H1 (cell line): ENCODE results near the gene IQCM.

Experiments used
- CHD1 ChIP-seq: IDR thresholded peaks from 2 replicates; pipeline ENCODE4 v1.6.1; 2012; ENCODE audit warnings: low read depth, low read length, improper control_type of control experiment
- CREB1 ChIP-seq: IDR thresholded peaks from 2 replicates; pipeline ENCODE4 v1.6.1; 2012; ENCODE audit warnings: inconsistent platforms
- CTCF ChIP-seq, 3 experiments: IDR thresholded peaks; 1 replicate in 2 of 3; 2 replicates in 1 of 3; pipeline versions ENCODE4 v1.5.1 to v1.6.1; 2011; ENCODE audit warnings: low read length in 3 of 3, mild to moderate bottlenecking in 3 of 3, inconsistent platforms in 2 of 3, low read depth in 1 of 3, moderate library complexity in 1 of 3; ENCODE audit not compliant: insufficient read depth in 1 of 3; ENCODE audit errors: control extremely low read depth in 1 of 3
- EZH2 ChIP-seq: fragments of 200-600 bp; sonication (generic); IDR thresholded peaks from 2 replicates; pipeline ENCODE4 v1.7.1; 2012; ENCODE audit warnings: low read depth, mild to moderate bottlenecking, moderate library complexity, low read length, inconsistent platforms; ENCODE audit not compliant: severe bottlenecking
- POLR2A ChIP-seq, 2 experiments: IDR thresholded peaks; 1 replicate in 1 of 2; 2 replicates in 1 of 2; pipeline ENCODE4 v1.6.1; 2011; ENCODE audit warnings: low read depth in 2 of 2, low read length in 2 of 2, mild to moderate bottlenecking in 2 of 2; ENCODE audit errors: control extremely low read depth in 1 of 2
- POLR2AphosphoS5 ChIP-seq: IDR thresholded peaks from 2 replicates; pipeline ENCODE4 v1.6.1; 2011; ENCODE audit warnings: low read depth, low read length
- RAD21 ChIP-seq, 2 experiments: IDR thresholded peaks in 1 of 2; conservative IDR thresholded peaks in 1 of 2; 2 replicates each; pipeline ENCODE4 v1.6.1; 2011; ENCODE audit warnings: low read depth in 2 of 2, low read length in 2 of 2, improper control_type of control experiment in 1 of 2, inconsistent platforms in 1 of 2, mild to moderate bottlenecking in 1 of 2, moderate library complexity in 1 of 2
- RFX5 ChIP-seq: IDR thresholded peaks from 2 replicates; pipeline ENCODE4 v1.6.1; 2011; ENCODE audit warnings: low read depth, low read length, improper control_type of control experiment, borderline replicate concordance
- RNF2 ChIP-seq: fragments of 200-900, 300-1000 bp; sonication (generic); IDR thresholded peaks from 2 replicates; pipeline ENCODE4 v1.7.1; 2016; ENCODE audit warnings: borderline replicate concordance, low read depth, mild to moderate bottlenecking, antibody characterized with exemption, low read length; ENCODE audit not compliant: poor library complexity, severe bottlenecking; ENCODE audit errors: missing control alignments
- SAP30 ChIP-seq: fragments of 300-600 bp; sonication (generic); IDR thresholded peaks from 2 replicates; pipeline ENCODE4 v1.7.1; 2012; ENCODE audit warnings: low read length, moderate library complexity, mild to moderate bottlenecking, inconsistent platforms; ENCODE audit not compliant: insufficient read depth, insufficient replicate concordance
- SP1 ChIP-seq: IDR thresholded peaks from 2 replicates; pipeline ENCODE4 v1.6.1; 2011; ENCODE audit warnings: low read depth, low read length
- SUZ12 ChIP-seq: fragments of 200-600 bp; sonication (generic); IDR thresholded peaks from 2 replicates; pipeline ENCODE4 v1.6.1; 2012; ENCODE audit warnings: mild to moderate bottlenecking, inconsistent platforms, low read length, moderate library complexity, mixed read lengths
- TAF1 ChIP-seq: IDR thresholded peaks from 2 replicates; pipeline ENCODE4 v1.6.1; 2011; ENCODE audit warnings: mild to moderate bottlenecking, low read depth, low read length
- TEAD4 ChIP-seq: IDR thresholded peaks from 2 replicates; pipeline ENCODE4 v1.6.1; 2012; ENCODE audit warnings: low read depth, low read length, inconsistent platforms, mixed read lengths

GRCh38 chr4:149747646-149748045 lies 68.0 kb downstream of the IQCM start:
- no peak for TF ChIP-seq POLR2A (IDR thresholded peaks at IDR 0.05; ENCODE audit: control extremely low read depth in 1 of 2, low read depth in 2 of 2, low read length in 2 of 2)
- TF ChIP-seq RFX5, result no peak
- no peak for TF ChIP-seq TEAD4
- no peak for TF ChIP-seq TAF1
- no peak for TF ChIP-seq CTCF (IDR thresholded peaks at IDR 0.05; ENCODE audit: control extremely low read depth in 1 of 3, insufficient read depth in 1 of 3, low read depth in 1 of 3, low read length in 3 of 3)
- TF ChIP-seq RAD21 (IDR thresholded peaks at IDR 0.05 in 1 of 2, conservative IDR thresholded peaks at IDR 0.05 in 1 of 2; ENCODE audit: low read depth in 2 of 2, low read length in 2 of 2), result no peak
- no peak for TF ChIP-seq CHD1
- TF ChIP-seq CREB1, result no peak
- TF ChIP-seq POLR2AphosphoS5, result no peak
- TF ChIP-seq RNF2, result no peak
- no peak for TF ChIP-seq SP1
- TF ChIP-seq SUZ12, result no peak
- no peak for TF ChIP-seq EZH2
- TF ChIP-seq SAP30, result no peak
